PC-9 (cell line): ENCODE measurements around the gene TANC1.

Source experiments
- EZH2 ChIP-seq: fragments of 200-600 bp; sonication (generic); IDR thresholded peaks from 2 replicates; pipeline ENCODE4 v1.8.0; 2017; ENCODE audit warnings: antibody characterized with exemption, low read depth
- TF ChIP-seq, protein P1 (sequence below): fragments of 200-600 bp; sonication (generic); conservative IDR thresholded peaks from 2 replicates; pipeline ENCODE4 v1.6.1; 2017; ENCODE audit warnings: mixed run types, antibody characterized with exemption, mild to moderate bottlenecking, moderate library complexity

DNA sequence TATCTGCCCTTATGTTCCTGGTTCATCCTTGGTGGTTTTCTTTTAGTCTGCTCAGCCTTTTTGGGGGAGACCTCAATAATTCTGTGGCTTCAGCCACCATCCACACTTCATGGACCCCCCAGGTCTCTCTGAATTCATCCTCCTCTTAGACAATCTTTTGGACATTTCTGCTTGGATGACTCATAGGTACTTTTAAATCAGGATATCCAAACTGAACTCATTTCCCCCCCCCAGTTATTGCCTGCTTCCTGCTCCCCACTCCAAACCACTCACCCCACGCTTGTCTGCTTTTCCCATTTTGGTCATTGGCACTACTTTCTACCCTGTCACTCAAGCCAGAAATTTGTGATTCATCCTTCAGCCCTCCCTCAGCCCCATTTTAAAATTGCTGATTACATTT is 78.5 kb downstream of the TANC1 start:
- no peak for TF ChIP-seq EZH2
- TF ChIP-seq, protein P1, sequence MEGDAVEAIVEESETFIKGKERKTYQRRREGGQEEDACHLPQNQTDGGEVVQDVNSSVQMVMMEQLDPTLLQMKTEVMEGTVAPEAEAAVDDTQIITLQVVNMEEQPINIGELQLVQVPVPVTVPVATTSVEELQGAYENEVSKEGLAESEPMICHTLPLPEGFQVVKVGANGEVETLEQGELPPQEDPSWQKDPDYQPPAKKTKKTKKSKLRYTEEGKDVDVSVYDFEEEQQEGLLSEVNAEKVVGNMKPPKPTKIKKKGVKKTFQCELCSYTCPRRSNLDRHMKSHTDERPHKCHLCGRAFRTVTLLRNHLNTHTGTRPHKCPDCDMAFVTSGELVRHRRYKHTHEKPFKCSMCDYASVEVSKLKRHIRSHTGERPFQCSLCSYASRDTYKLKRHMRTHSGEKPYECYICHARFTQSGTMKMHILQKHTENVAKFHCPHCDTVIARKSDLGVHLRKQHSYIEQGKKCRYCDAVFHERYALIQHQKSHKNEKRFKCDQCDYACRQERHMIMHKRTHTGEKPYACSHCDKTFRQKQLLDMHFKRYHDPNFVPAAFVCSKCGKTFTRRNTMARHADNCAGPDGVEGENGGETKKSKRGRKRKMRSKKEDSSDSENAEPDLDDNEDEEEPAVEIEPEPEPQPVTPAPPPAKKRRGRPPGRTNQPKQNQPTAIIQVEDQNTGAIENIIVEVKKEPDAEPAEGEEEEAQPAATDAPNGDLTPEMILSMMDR = no peak
